OCI-LY3 (cell line): ENCODE results near the gene BMPR1B.

Experiments used
- H2AFZ ChIP-seq: fragments of 200-600, 300-600 bp; shearing (Covaris generic); 2 replicates; pipeline ENCODE4 v1.6.0; 2014; ENCODE audit warnings: antibody characterized with exemption, low read depth, low read length
- H3K27ac ChIP-seq: fragments of 200-600, 300-600 bp; sonication (generic); 2 replicates; pipeline ENCODE4 v1.5.1; 2014; ENCODE audit warnings: mild to moderate bottlenecking, low read length, moderate library complexity, mixed read lengths
- H3K27me3 ChIP-seq: fragments of 200-600, 300-600 bp; sonication (generic); 2 replicates; pipeline ENCODE4 v1.6.1; 2014; ENCODE audit warnings: low read depth, low read length, mixed read lengths
- H3K36me3 ChIP-seq: fragments of 200-600, 300-600 bp; sonication (generic); replicated peaks from 2 replicates; pipeline ENCODE3; 2014; ENCODE audit warnings: low read depth, low read length, mixed read lengths
- H3K4me1 ChIP-seq: fragments of 300-600, 200-600 bp; sonication (generic); 2 replicates; pipeline ENCODE4 v1.6.1; 2014; ENCODE audit warnings: low read length, mixed read lengths
- H3K4me2 ChIP-seq: fragments of 200-600, 300-600 bp; sonication (generic); 2 replicates; pipeline ENCODE4 v1.6.1; 2014; ENCODE audit warnings: low read length, mixed read lengths
- H3K4me3 ChIP-seq: fragments of 300-600, 200-600 bp; sonication (generic); 2 replicates; pipeline ENCODE4 v1.5.1; 2014; ENCODE audit warnings: antibody characterized with exemption, mild to moderate bottlenecking, low read length, moderate library complexity
- H3K79me2 ChIP-seq: fragments of 300-600, 200-600 bp; shearing (Covaris generic); 2 replicates; pipeline ENCODE4 v1.6.1; 2014; ENCODE audit warnings: mild to moderate bottlenecking, low read length, mixed read lengths
- H3K9ac ChIP-seq: fragments of 300-600, 200-600 bp; shearing (Covaris generic); 2 replicates; pipeline ENCODE4 v1.6.0; 2014; ENCODE audit warnings: mild to moderate bottlenecking, low read length, moderate library complexity
- H3K9me3 ChIP-seq: fragments of 200-600, 300-600 bp; shearing (Covaris generic); 2 replicates; pipeline ENCODE4 v1.6.1; 2014; ENCODE audit warnings: low read length, mixed read lengths; ENCODE audit not compliant: insufficient read depth
- H4K20me1 ChIP-seq: fragments of 200-600, 300-600 bp; sonication (generic); 2 replicates; pipeline ENCODE4 v1.6.1; 2016; ENCODE audit warnings: low read length, mixed read lengths; ENCODE audit not compliant: insufficient read depth
- EZH2phosphoT487 ChIP-seq: fragments of 200-600 bp; shearing (Covaris generic); IDR thresholded peaks from 2 replicates; pipeline ENCODE4 v1.6.1; 2018; ENCODE audit warnings: antibody characterized with exemption, mixed run types, low read depth
- TF ChIP-seq, protein P1 (sequence below): fragments of 200-600, 300-600 bp; sonication (generic); IDR thresholded peaks from 2 replicates; pipeline ENCODE4 v1.5.1; 2014; ENCODE audit warnings: antibody characterized with exemption, low read length, low read depth

Gene BMPR1B

DNA sequence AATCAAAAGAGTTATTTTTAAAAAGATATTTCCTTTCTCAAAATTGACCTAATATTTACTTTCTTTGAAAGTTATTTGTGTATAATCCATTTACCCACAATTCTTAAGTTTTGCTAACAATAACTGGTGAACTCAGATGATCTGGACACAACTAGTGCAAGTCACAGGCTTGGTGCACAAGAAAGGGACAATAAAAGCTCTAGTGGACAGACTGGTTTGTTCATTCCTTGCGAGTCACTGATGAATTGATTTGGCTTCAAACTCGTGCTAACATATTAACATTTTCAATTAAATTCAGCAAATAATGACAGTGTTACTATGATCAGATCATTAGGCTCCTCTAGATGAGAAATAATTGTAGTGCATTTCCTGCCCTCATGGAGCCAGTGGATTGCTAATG lies 169.2 kb downstream of the BMPR1B start:
- no peak overlapping the region for H2AFZ ChIP-seq
- H3K9me3 ChIP-seq, result no peaks in the 10 kb centered on the region
- no peaks in the 10 kb centered on the region for H3K4me1 ChIP-seq
- no peak overlapping the region for H3K4me3 ChIP-seq
- no peaks in the 10 kb centered on the region for H3K79me2 ChIP-seq
- no peaks in the 10 kb centered on the region for H3K27me3 ChIP-seq
- H3K9ac ChIP-seq, result no peak overlapping the region
- H4K20me1 ChIP-seq, result no peaks in the 10 kb centered on the region
- H3K36me3 ChIP-seq, result no peaks in the 10 kb centered on the region
- H3K4me2 ChIP-seq, result no peak overlapping the region
- TF ChIP-seq EZH2phosphoT487, result no peak
- TF ChIP-seq, protein P1, sequence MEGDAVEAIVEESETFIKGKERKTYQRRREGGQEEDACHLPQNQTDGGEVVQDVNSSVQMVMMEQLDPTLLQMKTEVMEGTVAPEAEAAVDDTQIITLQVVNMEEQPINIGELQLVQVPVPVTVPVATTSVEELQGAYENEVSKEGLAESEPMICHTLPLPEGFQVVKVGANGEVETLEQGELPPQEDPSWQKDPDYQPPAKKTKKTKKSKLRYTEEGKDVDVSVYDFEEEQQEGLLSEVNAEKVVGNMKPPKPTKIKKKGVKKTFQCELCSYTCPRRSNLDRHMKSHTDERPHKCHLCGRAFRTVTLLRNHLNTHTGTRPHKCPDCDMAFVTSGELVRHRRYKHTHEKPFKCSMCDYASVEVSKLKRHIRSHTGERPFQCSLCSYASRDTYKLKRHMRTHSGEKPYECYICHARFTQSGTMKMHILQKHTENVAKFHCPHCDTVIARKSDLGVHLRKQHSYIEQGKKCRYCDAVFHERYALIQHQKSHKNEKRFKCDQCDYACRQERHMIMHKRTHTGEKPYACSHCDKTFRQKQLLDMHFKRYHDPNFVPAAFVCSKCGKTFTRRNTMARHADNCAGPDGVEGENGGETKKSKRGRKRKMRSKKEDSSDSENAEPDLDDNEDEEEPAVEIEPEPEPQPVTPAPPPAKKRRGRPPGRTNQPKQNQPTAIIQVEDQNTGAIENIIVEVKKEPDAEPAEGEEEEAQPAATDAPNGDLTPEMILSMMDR, result no peak
- H3K27ac ChIP-seq, result no peak overlapping the region

DNA sequence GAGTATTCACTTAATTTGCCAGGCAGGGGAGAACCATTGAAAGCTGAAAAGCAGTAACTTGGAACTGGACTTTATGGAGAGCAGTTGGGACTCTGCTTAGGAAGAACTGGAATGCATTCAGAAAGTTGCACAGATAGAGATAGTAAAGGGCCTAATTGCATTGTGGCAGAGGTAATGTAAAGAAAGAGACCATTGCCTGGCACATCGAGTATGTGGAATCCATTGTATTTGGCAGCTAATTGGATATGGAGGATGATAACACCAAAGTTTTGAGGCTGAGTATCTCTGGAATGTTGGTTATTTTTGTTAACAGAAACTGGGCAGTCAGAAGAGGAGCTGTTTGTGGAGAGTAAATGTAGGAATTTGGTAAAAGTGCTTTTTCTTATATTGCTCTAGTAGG lies 169.9 kb downstream of the BMPR1B start:
- Histone ChIP-seq H3K27ac (no peak overlapping the region), H3K4me2 (no peak overlapping the region), H3K36me3 (no peaks in the 10 kb centered on the region), H3K27me3 (no peaks in the 10 kb centered on the region), H4K20me1 (no peaks in the 10 kb centered on the region), H3K9me3 (no peaks in the 10 kb centered on the region), H2AFZ (no peak overlapping the region), H3K4me3 (no peak overlapping the region), H3K9ac (no peak overlapping the region), H3K4me1 (no peaks in the 10 kb centered on the region), H3K79me2 (no peaks in the 10 kb centered on the region)
- TF ChIP-seq EZH2phosphoT487, result no peak
- TF ChIP-seq, protein P1, result no peak

DNA sequence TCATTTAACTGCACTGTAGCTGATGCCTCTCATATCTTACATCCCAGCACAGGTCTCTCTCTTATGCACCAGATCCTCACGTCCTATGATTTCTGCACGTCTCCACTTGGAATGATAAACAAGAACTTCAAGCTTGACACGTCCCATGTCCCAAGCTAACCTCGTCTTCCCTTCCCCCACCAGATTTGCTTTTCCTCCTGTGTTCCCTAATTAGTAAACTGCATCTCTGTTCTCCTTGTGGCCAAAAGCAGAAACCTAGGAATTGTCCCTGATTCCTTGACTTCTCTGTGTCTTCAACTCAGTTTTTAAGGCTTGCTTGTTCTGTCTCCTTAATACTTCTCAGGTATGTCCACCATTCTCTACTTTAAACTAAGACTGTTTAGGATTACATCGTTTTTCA lies 171.9 kb downstream of the BMPR1B start:
- Histone ChIP-seq H3K9ac (no peak overlapping the region), H3K4me1 (no peaks in the 10 kb centered on the region), H3K4me3 (no peak overlapping the region), H3K27ac (no peak overlapping the region), H3K27me3 (no peaks in the 10 kb centered on the region), H3K36me3 (no peaks in the 10 kb centered on the region), H4K20me1 (no peaks in the 10 kb centered on the region), H3K4me2 (no peak overlapping the region), H3K79me2 (no peaks in the 10 kb centered on the region), H2AFZ (no peak overlapping the region), H3K9me3 (no peaks in the 10 kb centered on the region)
- TF ChIP-seq, protein P1, result no peak
- TF ChIP-seq EZH2phosphoT487, result no peak

DNA sequence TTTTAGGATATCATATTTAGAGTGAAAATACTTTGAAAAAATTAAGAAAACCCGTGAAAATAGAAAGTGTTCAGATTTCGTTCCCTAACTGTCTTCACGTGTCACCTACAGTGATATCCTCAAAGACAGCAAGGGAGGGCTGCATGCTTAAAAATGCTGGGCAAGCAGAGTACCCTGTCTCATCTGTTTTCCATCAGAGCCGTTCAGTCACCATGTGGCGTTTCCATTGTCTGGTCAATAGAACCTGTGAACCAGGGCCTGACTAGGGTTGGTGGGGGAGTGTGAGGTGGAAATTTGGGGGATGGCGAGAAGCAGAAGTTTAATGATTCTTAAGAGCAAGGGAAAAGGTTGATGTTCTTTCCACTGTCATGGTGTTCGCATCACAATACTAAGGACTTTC lies 173.9 kb downstream of the BMPR1B start:
- Histone ChIP-seq H3K9me3 (no peaks in the 10 kb centered on the region), H3K4me3 (no peak overlapping the region), H3K27ac (no peak overlapping the region), H3K4me1 (no peaks in the 10 kb centered on the region), H2AFZ (no peak overlapping the region), H3K9ac (no peak overlapping the region), H3K79me2 (no peaks in the 10 kb centered on the region), H4K20me1 (no peaks in the 10 kb centered on the region), H3K4me2 (no peak overlapping the region), H3K36me3 (no peaks in the 10 kb centered on the region), H3K27me3 (no peaks in the 10 kb centered on the region)
- TF ChIP-seq, protein P1, result no peak
- no peak for TF ChIP-seq EZH2phosphoT487
